Mammary epithelial cell (primary cell): ENCODE results near the gene OR10P1.

Experiments used
- EZH2 ChIP-seq: IDR thresholded peaks from 2 replicates; pipeline ENCODE4 v1.6.1; 2012; ENCODE audit warnings: low read length, inconsistent platforms, borderline replicate concordance
- TF ChIP-seq, protein P1 (sequence below), 2 donors: IDR thresholded peaks in 1 of 2; conservative IDR thresholded peaks in 1 of 2; 2 replicates each; pipeline ENCODE4 v1.5.1; 2011 to 2012; ENCODE audit warnings: inconsistent platforms in 2 of 2, low read length in 2 of 2, mild to moderate bottlenecking in 2 of 2, control low read depth in 1 of 2, low read depth in 1 of 2; ENCODE audit not compliant: insufficient read depth in 1 of 2; ENCODE audit errors: extremely low read depth in 1 of 2

DNA sequence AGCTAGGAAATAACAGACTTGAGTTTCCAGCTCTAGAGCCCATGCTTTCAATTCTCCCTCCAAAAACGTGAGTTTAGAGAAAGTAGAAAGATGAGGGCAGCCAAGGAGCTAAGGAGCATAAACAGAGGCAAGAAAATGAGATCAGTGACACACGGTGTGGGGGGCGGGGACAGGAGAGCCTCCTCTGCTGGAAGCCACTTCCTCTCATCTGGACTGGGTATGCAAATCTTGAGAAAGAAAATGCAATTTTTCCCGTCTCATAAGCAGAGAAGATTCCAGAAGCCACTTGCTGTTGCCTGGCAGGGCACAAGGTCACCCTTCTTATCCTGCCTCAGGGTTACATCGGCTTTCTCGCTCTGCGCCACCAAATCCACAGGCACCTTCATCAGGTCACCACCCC is 6.0 kb downstream of the OR10P1 start:
- TF ChIP-seq, protein P1, sequence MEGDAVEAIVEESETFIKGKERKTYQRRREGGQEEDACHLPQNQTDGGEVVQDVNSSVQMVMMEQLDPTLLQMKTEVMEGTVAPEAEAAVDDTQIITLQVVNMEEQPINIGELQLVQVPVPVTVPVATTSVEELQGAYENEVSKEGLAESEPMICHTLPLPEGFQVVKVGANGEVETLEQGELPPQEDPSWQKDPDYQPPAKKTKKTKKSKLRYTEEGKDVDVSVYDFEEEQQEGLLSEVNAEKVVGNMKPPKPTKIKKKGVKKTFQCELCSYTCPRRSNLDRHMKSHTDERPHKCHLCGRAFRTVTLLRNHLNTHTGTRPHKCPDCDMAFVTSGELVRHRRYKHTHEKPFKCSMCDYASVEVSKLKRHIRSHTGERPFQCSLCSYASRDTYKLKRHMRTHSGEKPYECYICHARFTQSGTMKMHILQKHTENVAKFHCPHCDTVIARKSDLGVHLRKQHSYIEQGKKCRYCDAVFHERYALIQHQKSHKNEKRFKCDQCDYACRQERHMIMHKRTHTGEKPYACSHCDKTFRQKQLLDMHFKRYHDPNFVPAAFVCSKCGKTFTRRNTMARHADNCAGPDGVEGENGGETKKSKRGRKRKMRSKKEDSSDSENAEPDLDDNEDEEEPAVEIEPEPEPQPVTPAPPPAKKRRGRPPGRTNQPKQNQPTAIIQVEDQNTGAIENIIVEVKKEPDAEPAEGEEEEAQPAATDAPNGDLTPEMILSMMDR (conservative IDR thresholded peaks at IDR 0.05 in 1 of 2, IDR thresholded peaks at IDR 0.05 in 1 of 2; ENCODE audit: extremely low read depth in 1 of 2, insufficient read depth in 1 of 2, low read depth in 1 of 2, low read length in 2 of 2), result no peak
- TF ChIP-seq EZH2, result no peak
